HG02885 (cell line): ENCODE data around the gene RAB9A.
"Not testable (repeated sequence)": the region's sequence is repeated elsewhere in the genome, so short reads cannot be mapped to it uniquely, and the experiment has no call there.

ENCODE experiments used
- ATAC-seq: cut with Tn5 transposase; IDR thresholded peaks from one replicate; pipeline ENCODE4 v1.9.1; 2021; ENCODE audit warnings: mild to moderate bottlenecking; ENCODE audit not compliant: unreplicated experiment, poor library complexity

The RAB9A gene

DNA sequence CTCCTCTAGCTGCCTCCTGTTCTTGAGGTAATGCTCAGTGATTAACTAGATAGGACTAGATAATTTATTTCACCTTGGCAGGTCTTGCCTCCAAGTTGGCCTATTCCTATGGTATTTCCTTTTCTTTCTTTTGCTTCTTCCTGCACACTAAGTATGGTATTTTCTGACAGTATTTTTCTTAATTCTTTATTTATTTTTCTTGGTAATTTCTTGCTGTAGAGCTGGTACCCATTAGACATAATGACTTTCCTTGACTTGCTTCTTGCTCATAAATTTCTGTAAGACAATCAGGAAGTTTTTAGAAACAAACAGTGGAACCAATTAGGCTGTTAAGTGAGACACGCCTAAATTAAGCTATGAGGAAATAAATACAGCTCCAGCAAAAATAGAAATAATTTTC lies 9.5 kb downstream of the RAB9A start:
- no peak for ATAC-seq

DNA sequence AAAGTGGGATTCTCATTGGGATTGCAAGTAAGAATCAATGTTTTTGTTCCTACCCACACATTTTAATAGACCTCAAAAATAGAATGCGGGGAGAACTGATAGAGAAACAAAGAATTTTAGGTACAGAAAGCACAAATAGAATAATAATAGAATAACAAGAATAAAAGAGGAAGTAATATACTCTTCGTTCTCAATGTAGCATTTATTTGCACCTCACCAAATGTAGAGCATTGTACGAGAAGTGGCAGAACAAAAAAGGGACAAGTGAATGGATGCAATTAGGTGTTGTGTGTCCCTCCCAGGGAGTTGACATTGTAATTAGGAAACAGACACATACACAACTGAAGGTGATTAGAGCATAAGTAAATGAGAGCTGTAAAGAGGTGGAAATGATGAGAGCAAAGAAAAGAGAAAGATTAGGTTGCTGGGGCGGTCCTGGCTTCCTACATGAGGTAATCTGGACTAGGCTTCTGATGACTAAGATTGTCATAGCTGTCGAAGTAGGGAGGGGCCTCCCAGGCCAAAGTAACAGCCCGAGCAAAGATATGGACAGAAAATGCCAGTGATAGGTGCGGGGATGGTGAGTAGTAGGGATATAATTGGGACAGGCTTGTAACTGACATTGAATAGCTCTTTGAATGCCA lies 10.4 kb downstream of the RAB9A start:
- ATAC-seq = peak; percentile 75

DNA sequence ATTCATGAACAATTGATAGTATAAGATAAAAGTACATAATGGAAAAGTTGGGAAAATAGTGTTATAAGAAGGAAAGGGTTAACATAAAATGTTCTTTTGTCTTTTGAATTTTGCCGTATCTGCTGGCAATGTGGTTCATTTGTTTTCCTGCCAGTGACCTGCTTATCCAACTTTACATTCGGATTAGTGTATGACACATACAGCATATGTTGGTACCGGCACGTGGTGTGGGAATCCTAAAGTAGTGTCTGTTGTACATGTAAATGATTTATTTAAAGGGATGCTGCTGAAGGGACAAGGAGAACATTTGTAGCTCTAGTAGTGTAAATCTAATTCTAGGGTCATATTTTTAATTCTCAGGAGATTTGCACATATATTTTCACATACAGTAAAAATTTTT lies 11.5 kb downstream of the RAB9A start:
- ATAC-seq = no peak

DNA sequence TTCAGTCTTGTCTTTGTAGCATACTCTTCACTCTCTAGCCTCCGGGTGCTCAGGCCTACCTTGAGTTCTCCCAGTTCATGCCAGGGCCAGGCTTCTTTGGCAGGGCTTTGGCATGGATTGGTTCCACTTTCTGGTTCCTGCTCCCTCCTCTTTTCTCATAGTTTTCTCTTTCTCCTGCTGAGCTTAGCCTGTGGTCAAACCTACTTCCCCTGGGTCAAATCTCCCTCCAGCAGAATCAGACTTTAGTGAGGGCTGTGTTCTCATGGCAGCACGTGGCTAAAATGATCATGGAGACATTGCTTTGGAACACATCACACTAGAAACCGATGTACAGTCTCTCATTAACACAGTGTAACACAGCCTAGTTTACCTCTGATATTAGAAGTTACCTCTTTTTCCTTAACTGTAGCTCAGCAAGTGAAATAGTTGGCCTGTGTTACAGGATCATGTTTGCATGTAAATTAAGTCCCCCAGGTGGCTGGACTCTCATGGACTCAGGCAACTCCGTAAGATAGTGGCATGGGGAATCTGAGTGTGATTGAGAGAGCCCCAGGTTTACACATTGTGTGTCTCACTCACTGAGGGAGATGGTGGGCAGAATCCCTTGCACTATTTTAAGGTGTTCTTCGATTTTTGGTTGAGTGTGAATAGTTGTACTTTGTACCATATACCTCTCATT lies 13.3 kb downstream of the RAB9A start:
- ATAC-seq = no peak

DNA sequence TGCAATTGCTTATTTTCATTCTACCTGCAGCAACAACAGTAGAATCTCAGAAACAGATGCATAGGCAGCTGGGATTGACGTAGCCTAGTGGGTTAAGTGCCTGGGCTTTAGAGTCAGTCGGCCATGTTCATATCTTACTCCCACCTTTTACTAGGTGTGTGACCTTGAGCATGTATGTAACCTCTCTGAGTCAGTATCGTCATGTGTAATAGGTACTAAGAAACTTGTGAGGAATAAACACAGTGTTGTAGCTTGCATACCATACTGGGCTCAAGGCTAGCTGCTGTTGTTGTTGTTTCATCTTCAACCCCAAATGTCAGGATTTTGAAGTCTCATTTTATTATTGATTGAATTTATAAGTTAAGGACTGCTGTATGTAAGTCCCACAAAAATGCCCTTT lies 14.2 kb downstream of the RAB9A start:
- no peak for ATAC-seq

DNA sequence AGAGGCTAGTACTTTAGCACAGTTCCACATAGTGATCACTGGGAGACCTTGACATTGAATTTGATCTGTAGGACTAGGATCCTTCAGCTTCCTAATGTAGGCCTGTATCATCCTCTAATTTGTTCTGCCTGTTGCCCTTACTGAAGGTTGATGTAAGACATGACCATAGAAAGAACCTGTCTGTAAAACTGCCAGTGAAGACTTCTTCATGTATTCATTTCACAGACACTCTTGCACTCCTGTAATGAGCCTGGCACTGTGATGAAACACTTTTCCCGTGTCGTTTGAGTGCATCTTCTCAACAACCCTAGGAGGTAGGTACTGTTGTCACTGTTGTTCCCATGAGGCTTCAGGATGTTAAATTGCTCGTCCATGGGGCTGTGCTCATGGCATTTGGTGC lies 14.7 kb downstream of the RAB9A start:
- no peak for ATAC-seq

DNA sequence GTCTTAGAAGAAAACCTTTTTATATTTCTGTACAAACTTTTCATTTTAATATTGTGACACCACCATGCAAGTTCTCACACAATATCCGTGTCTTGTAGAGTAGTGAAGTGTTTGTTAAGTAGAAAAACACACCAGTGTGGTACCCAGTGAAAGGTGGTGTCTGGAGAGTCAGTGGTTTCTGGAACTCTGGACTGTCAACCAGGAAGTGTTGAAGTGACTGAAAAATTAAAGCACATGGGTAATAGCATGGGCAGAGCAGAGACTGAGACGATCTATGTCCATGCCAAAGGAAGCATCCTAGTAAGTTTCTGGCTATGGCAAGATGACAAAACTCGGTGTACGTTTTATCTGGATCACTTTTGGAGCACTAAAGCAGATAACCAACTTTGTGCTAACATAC lies 22.2 kb downstream of the RAB9A start:
- ATAC-seq = no peak

DNA sequence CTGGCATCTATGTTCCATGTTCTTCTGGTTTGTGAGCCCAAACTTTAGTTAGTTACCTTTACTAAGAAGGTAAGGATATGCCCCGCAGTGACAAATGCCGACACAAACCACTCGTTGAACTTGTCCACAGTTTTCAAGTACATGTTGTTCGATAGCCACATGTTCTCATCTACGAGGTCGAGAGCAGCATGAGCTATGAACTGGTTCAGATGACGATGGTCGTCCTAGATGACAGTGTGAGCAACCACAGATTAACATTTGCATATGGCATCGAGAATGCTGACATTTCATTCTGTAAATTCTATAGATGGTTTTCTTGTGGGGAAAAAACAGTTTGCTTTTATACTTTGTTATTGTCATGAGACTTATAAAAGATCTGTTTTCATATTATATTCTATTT lies 27.5 kb downstream of the RAB9A start:
- ATAC-seq = no peak

DNA sequence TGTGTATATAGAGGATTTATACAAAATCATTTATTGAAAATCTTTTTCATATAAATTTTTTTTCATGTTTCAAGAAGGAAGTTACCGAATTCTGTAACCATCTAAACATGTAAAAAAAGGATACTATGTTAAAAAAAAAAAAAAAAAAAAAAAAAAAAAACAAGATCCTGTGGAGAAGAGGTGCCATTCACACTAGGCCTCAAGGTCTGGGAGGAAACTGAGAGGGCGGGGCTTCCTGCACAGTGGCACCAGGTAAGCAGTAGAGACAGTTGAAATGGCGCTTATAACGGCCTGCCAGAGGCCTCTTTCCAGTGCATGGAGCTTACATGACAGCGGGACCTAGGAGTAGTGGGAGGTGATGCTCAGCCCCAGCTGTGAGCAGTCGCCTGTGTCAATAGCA lies 28.0 kb downstream of the RAB9A start:
- ATAC-seq = no peak

DNA sequence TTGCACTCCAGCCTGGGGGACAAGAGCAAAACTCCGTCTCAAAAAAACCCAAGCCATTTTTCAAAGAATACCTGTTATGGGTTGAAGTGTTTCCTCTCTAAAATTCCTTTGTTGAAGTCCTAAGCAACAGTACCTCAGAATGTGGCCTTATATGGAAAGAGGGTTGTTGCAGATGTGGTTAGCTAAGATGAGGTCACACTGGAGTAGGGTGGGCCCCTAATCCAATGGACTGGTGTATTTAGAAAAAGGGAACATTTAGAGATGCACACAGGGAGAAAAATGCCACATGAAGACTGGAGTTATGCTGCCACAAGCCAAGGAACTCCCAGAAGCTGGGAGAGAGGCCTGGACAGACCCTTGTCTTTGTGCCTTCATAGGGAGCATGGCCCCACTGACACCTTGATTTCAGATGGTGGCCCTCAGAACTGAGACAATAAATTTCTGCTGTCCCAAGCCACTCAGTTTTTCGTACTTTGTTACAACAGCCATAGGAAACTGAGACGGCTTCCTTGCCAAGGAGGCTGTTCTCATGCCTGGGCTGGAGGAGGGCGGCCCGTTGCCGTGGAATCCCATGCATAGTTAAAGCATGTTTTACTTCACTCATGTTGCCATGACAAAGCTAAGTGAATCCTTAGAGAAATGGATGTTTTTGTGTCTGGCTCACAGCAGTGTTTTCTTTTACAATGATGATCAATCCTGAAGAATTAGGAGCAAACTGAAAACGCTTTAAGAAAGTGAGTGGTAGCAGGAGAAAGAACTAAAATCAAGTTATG lies 29.0 kb downstream of the RAB9A start:
- no peak for ATAC-seq

DNA sequence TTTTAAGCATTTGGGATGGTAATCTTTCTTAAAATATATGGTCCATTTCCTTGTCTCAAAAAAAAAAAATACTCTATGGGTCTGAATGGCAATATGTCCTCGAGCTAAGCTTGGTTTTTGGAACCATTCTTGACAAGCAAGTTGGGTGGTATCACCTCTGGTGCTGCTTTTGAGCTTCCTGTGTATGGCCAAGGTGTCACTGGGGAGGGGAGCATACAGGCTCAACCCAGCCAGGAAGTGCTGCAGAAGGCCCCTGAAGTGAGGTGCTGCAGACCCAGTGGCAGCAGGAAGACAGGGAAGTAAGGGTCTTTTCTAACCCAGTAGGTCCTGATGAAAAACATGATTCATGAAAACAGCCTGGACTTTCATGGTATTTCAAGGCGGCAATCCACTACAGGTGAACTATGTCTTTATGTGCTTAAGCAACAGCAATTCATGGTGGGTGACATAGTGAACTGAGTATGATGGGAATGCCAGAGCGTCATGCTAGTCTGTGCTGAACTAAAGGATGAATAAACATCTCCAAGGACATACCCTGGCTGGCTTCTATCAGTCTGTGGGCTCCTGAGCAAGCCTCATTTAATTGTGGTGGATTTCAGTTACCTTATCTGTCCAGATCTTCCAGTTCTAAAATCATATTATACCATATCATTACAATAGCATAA lies 30.4 kb downstream of the RAB9A start:
- no peak for ATAC-seq

DNA sequence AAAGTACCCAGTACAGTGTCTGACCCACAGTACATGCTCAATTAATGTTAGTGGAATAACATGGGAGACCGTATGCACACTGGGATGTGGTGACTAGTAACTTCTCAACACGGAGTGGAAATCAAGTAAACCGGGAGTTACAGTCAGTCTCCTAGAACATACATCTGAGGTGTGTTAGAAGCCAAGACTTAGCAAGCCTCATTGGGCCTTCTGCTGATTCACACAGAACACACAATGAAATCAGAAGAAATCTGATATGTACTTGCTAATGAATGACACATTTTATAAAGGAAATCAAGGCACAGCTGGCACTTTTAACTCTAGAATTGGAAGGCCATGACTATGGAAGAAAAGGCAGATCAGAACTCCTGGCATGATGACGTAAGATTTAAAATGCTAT lies 32.4 kb downstream of the RAB9A start:
- ATAC-seq = no peak

DNA sequence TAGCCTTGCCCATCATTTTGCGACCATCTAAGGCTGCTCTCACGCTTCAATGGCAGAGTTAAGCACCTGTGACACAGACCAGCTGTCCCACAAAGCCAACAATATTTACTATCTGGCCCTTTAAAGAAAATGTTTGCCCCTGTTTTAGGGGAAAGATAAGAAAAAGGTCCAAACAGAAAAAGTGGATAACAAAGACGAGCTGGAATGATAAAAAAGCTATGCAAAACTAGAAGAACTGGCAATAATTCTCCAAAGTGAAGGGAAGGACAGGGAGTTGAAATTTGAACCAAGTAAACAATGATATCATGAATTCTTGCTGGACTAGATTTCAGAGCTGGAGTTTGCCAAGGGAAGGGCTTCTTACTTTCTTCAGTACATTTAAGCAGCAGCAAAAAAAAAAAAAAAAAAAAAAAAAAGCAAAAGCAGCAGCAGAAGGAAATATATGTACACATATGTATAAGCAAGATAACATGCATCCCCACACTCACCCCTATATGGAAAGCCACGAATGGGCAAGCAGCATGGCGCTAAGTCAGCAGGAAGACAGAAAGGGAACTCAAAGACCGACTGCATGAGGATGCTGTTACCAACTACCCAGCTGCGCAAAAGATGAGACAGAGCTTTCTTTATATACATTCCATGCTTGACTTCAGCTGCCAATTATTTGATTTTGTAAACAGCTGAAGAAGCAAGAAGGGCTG lies 33.0 kb downstream of the RAB9A start:
- ATAC-seq = no peak

DNA sequence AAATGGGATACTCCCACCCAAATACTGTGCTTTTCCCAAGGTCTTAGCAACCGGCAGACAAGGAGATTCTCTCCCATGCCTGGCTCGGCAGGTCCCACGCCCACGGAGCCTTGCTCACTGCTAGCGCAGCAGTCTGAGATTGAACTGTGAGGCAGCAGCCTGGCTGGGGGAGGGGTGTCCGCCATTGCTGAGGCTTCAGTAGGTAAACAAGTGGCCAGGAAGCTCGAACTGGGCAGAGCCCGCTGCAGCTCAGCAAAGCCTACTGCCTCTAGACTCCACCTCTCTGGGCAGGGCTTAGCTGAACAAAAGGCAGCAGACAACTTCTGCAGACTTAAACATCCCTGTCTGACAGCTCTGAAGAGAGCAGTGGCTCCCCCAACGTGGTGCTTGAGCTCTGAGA lies 36.0 kb downstream of the RAB9A start:
- not testable (repeated sequence) for ATAC-seq

DNA sequence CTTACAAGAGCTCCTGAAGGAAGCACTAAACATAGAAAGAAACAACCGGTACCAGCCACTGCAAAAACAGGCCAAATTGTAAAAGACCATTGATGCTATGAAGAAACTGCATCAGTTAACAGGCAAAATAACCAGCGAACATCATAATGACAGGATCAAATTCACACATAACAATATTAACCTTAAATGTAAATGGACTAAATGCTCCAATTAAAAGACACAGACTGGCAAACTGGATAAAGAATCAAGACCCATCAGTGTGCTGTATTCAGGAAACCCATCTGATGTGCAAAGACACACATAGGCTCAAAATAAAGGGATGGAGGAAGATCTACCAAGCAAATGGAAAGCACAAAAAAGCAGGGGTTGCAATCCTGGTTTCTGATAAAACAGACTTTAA lies 37.7 kb downstream of the RAB9A start:
- ATAC-seq = not testable (repeated sequence)

DNA sequence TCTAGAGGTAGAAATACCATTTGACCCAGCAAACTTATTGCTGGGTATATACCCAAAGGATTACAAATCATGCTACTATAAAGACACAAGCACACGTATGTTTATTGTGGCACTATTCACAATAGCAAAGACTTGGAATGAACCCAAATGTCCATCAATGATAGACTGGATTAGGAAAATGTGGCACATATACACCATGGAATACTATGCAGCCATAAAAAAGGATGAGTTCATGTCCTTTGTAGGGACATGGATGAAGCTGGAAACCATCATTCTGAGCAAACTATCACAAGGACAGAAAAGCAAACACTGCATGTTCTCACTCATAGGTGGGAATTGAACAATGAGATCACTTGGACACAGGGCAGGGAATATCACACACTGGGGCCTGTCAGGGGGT lies 41.6 kb downstream of the RAB9A start:
- ATAC-seq = not testable (repeated sequence)

DNA sequence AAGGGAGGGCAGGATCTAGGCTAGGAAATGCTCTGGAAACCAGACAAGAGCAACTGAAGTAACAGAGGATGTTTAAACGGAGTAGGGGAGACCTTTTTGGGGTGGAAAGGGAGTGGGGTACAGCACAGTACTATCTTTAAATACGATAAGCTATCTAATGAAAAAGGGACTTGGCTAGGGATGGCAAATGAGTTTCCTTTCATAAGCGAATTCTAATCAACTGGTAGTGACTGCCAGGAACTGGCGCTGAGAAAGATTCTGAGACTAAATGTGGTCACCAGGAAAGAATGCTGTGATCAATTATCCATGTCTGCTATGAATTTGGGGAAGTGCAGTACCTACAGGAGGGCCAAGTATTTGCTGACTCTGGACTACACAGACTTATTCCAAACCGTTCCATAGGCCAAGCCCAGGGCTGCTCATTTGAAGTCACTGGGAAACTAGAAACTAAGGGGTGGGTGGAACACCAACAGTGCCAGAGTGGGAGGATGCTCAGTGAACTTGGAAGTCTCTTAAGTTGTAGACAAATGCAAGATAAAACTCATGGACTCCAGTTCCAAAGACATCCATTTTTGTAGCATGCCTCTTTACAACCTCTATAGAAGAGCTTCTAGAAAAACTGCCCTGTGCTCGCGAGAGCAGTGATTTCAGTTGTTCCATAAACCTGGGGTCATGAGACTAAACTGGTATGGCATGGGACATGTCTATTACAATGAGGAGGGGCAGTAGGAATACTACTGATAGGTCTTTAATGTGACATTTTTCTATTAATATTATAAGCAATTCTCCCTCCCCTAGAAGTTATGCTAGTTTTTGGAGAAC lies 43.5 kb downstream of the RAB9A start:
- ATAC-seq = no peak

DNA sequence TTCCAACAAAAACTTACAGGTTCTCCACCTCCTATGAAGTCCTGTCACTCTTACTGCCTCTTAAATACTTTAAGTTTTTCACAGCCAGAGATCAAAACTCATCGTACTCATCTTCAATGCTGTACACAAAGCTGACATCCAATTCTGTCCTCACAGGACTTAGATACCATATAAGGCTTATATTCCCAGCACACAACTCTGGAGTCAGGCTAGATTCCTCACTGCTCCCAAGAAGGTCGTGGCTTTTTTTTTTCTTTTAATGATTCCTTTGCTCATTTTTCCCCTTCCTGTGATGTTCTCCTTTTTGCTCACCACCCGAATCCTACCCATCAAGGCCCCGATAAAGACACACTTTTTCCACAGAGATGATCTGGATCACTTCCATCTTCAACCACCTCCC lies 44.6 kb downstream of the RAB9A start:
- no peak for ATAC-seq

DNA sequence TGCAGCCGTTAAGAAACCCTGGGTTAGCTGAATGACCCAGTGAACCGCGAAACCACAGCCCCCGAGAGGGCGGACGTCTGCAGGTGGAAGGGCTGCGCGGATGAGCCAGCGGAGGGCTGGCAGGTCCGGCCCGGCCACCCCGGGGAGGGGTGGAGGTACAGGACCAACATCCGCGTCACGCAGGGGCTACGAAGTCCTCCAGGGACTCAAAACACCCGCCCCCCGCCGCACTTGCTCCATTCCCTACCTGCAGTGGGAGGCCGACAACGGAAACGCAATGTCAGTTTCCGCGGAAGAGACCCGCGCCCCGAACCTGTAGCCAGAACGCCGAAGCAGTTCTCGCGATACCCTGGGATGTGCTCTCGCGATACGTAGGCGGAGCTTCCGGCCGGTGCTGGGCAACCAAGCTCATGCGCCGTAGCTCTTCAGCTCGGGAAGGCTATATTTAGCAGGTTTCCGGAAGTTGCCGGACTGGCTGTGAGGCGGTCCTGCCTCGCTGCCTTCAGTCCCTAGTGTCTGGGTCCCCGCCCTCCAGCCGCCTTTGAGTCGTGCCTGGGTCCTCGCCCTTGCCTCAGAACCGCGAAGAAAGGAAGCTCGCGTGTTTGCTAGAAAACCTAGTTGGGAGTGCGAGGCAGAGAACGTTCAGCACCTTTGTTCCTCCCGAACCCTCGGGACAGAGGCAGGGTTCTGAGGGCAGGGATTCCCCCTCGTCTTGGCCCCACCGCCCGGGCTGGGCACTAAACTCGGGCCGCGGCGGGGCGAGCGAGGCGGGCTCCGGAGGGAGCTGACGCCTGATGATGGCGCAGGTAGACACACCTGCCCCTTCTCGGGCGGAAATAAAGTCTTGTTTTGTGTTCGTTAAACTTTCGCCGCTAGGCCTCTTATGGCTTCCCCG lies 45.6 kb downstream of the RAB9A start, which contains the start of the genes OFD1 and TRAPPC2:
TSS of gene OFD1 (plus strand) at position 471 of the 895 bp plus-strand sequence. CDS start at position 795, 324 bp downstream.
TSS of gene TRAPPC2 (minus strand) at position 343 of the 895 bp plus-strand sequence. CDS start 14,657 bp downstream, outside the sequence.
- peak; percentile 94 for ATAC-seq
